Activated gamma-delta T cell (primary cell): ENCODE data around the gene C10orf95.
"Not testable (repeated sequence)": the region's sequence is repeated elsewhere in the genome, so short reads cannot be mapped to it uniquely, and the experiment has no call there.

ENCODE experiments used
- DNase-seq: peaks from one replicate; lab custom pipeline; 2025; lab: John Stamatoyannopoulos, UW
- total RNA-seq, 2 donors: gene quantifications; one replicate each; lab custom pipeline; 2026; lab: John Stamatoyannopoulos, UW

C10orf95 gene
- 0.22 to 0.31 reads per million in 2 donors for total RNA-seq

DNA sequence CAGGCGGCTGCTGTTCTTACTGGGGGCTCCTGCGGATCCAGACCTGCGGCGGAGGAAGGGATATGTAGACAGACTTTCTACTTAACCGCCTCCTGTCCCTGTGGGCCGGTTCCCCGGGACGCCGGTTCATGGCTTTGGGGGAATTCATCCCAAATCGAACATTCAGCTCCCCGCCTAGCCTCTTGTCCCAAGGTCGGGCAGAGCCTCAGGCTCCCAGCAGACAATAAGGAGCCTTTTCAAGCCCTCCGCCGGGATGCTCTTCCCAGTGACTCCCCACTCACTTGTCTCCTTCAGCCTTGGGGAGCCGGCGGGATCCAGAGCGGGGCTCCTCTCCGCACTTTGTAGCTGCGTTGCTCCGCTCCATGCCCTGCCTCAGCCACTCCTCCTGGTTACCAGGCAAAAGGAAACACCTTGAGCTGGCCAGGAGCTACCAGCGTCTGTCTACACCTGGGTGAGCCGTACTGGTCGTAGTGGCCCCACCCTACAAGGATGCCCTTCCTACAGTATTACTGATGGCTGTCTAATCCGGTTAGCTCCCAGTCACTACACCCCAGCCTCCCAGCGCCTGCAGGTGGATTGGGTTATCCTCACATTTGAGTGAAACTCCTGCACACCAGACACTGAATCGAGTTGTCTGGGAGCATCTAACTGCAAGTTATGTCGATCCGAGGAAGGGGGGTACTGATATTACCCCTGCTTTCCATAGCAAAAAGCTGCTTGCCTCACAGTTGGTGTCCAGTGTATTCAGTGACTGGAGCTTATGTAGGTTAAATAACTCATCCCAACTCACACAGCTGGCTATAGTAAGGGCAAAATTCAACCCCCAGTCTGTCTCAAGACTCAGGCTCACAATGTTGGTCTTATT lies at the start of gene C10orf95:
C10orf95 (minus strand) TSS at position 439 of the 865 bp plus-strand sequence. CDS start 450 bp downstream, outside the sequence.
- DNase-seq, result no peak

DNA sequence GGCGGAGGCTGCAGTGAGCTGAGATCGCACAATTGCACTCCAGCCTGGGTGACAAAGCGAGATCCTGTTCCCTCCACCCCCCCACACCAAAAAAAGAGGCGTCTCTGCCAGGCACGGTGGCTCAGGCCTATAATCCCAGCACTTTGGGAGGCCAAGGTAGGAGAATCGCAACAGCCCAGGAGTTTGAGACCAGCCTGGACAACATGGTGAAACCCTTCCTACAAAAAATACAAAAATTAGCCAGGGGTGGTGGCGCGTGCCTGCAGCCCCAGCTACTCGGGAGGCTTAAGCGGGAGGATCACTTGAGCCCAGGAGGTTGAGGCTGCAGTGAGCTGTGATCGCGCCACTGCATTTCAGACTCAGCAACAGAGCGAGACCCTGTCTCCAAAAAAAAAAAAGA lies 49.3 kb upstream of the C10orf95 start:
- not testable (repeated sequence) for DNase-seq

GRCh38 chr10:102499356-102499755 lies 48.0 kb upstream of the C10orf95 start:
- no peak for DNase-seq

DNA sequence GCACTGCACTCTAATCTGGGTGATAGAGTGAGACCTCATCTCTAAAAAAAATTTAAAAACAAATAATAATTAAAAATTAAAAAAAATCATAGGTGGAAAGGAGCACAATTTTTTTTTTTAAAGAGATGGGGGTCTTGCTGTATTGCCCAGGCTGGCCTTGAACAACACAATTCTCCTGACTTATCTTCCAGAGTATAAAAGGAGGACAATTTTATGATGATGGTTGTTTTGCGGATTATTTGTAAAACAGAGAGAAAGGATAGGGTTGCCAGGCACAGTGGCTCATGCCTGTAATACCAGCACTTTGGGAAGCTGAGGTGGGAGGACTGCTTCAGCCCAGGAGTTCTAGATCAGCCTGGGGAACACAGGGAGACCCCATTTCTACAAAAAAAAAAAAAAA lies 46.2 kb upstream of the C10orf95 start:
- DNase-seq, result no peak

GRCh38 chr10:102493771-102494170 lies 42.4 kb upstream of the C10orf95 start:
- no peak for DNase-seq

DNA sequence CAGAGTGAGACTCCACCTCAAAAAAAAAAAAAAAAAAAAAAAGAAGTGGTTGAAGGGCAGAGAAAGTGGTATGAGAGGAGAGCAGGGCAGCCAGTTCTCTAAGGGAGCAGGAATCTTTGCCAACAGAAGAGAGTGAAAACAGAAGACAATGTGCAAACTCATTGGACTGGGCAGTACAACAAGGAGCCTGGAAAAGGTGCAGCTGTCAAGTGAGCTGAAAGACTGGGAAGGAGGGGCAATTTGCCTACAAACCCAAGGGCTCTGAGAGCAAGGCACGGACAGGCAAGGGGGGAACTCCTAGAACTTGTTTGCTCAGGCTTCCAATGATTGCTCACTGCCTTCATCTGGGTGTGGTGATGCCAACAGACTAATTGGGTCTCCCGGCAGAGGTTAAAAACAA lies 41.6 kb upstream of the C10orf95 start:
- DNase-seq, result no peak

GRCh38 chr10:102492344-102492939 lies 41.1 kb upstream of the C10orf95 start:
- DNase-seq, result no peak

GRCh38 chr10:102491136-102491535 lies 39.8 kb upstream of the C10orf95 start:
- DNase-seq, result no peak

GRCh38 chr10:102485093-102485784 lies 33.9 kb upstream of the C10orf95 start:
- no peak for DNase-seq

GRCh38 chr10:102484021-102484420 lies 32.7 kb upstream of the C10orf95 start:
- DNase-seq, result no peak

DNA sequence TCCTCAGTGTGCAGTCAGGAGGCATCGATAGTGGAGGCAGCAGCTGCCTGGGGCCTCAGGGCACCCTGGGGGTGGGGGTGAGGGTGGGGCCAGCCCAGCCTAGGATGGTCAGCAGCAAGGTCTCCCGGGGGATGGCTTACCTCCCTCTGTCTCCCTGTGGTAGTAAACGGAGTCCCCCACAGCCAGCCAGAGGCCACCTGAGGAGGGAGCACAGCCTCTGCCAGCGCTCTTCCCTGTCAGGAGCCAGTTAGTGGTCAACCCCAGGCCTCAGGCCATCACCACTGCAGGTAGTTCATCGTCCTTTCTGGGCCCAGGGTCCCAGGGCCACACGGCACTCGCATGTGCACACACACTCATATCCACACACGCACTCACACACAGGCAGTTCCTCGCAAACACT lies 29.1 kb upstream of the C10orf95 start:
- no peak for DNase-seq

GRCh38 chr10:102479651-102480050 lies 28.3 kb upstream of the C10orf95 start:
- DNase-seq, result no peak

- no peak for DNase-seq
Measured at GRCh38 chr10:102476466-102477141, 25.3 kb upstream of the C10orf95 start.

GRCh38 chr10:102475451-102476040 lies 24.2 kb upstream of the C10orf95 start:
- no peak for DNase-seq

- DNase-seq, result no peak
Measured at GRCh38 chr10:102473445-102474331, 22.3 kb upstream of the C10orf95 start.

DNA sequence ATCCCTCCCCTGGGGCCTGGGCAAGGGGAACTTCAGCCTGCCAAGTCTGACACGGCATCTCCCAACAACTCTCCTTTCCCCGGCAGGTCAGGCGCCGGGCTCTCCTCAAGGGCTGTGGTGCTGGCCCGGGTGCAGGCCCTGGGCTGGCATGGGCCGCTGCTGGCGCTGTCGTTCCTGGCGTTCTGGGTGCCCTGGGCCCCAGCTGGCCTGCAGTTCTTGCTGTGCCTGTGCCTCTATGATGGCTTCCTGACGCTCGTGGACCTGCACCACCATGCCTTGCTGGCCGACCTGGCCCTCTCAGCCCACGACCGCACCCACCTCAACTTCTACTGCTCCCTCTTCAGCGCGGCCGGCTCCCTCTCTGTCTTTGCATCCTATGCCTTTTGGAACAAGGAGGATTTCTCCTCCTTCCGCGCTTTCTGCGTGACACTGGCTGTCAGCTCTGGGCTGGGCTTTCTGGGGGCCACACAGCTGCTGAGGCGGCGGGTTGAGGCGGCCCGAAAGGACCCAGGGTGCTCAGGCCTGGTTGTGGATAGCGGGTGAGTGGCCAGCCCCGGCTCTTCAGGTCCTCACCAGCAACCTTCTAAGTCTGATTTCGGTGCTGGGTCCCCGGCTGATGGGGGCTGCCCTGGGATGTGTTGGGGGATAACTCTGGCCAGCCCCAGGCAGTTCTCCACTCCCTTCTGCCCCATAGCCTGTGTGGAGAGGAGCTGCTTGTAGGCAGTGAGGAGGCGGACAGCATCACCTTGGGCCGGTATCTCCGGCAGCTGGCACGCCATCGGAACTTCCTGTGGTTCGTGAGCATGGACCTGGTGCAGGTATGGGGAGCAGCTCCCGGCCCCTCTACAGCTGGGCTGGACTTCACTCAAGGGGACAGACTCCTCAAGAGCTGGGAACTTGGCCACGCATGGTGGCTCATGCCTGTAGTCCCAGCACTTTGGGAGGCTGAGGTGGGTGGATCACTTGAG lies 19.5 kb upstream of the C10orf95 start:
- DNase-seq, result no peak

- no peak for DNase-seq
Measured at GRCh38 chr10:102468683-102469082, 17.3 kb upstream of the C10orf95 start.

GRCh38 chr10:102467971-102468438 lies 16.7 kb upstream of the C10orf95 start:
- no peak for DNase-seq

DNA sequence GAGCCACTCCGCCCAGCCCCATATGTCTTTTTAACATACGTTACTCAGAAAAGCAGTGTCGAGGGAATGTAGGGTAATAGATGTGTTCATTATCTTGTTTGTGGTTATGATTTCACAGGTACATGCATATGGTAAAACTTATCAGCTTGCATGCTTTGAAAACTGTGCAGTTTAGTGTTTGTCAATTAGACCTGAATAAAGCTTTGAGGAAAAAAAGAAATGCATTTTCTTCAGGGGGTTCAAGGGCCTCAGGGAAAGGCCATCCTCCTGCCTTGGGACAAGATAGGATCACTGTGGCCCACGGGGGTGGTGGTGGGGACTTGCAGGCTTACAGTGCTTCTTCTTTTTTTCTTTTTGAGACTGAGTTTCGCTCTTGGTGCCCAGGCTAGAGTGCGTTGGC lies 16.0 kb upstream of the C10orf95 start:
- DNase-seq, result no peak
